Amniotic epithelial cell (primary cell): ENCODE results near the gene FUT1.
"Not testable (repeated sequence)": the region's sequence is repeated elsewhere in the genome, so short reads cannot be mapped to it uniquely, and the experiment has no call there.

Experiments used
- DNase-seq: peaks from one replicate; pipeline ENCODE4 v3.0.0-alpha.2; 2010; ENCODE audit warnings: low read depth

Gene FUT1

GRCh38 chr19:48768994-48769713 lies 16.7 kb upstream of the FUT1 start:
- peak; percentile 83 for DNase-seq

- not testable (repeated sequence) for DNase-seq
Measured at GRCh38 chr19:48768171-48768753, 15.8 kb upstream of the FUT1 start.

- DNase-seq: not testable (repeated sequence)
Measured at GRCh38 chr19:48765816-48766215, 13.4 kb upstream of the FUT1 start.

- DNase-seq: no peak
Measured at GRCh38 chr19:48760504-48761205, 8.2 kb upstream of the FUT1 start.

GRCh38 chr19:48757741-48758144 lies 5.3 kb upstream of the FUT1 start:
- no peak for DNase-seq

GRCh38 chr19:48757089-48757675 lies 4.7 kb upstream of the FUT1 start:
- no peak for DNase-seq

- DNase-seq: no peak
Measured at GRCh38 chr19:48756686-48757085, 4.2 kb upstream of the FUT1 start.

GRCh38 chr19:48756212-48756611 lies 3.8 kb upstream of the FUT1 start:
- DNase-seq: no peak

GRCh38 chr19:48755787-48756186 lies 3.3 kb upstream of the FUT1 start:
- no peak for DNase-seq

- DNase-seq: no peak
Measured at GRCh38 chr19:48755084-48755641, 2.7 kb upstream of the FUT1 start, which contains the start of gene FGF21. Gene FGF21, plus strand, starts transcription at chr19:48755524. Its CDS starts 713 bp downstream, at chr19:48756237.

- no peak for DNase-seq
Measured at GRCh38 chr19:48751845-48752495, 471 bp downstream of the FUT1 start.

- no peak for DNase-seq
Measured at GRCh38 chr19:48750771-48751504, 1.5 kb downstream of the FUT1 start.

GRCh38 chr19:48750351-48750750 lies 2.1 kb downstream of the FUT1 start:
- DNase-seq: no peak

- DNase-seq: no peak
Measured at GRCh38 chr19:48749571-48750198, 2.8 kb downstream of the FUT1 start.

- peak; percentile 88 for DNase-seq
Measured at GRCh38 chr19:48746738-48747575, 5.5 kb downstream of the FUT1 start, which contains the start of gene IZUMO1. Gene IZUMO1, minus strand, starts transcription at chr19:48746909. Its CDS starts 1,050 bp downstream, at chr19:48745859.

GRCh38 chr19:48746110-48746509 lies 6.3 kb downstream of the FUT1 start:
- DNase-seq: no peak

- DNase-seq: peak; percentile 66
Measured at GRCh38 chr19:48745208-48745995, 7.0 kb downstream of the FUT1 start.

GRCh38 chr19:48742096-48742495 lies 10.3 kb downstream of the FUT1 start:
- DNase-seq: no peak
